Measurements from ENCODE around the gene HOXD10. TPM values are rescaled to one million over a fixed set of nuclear protein-coding genes. Genes with fewer than 3 reads are reported as not detected.
A peak's percentile ranks its signal among the peaks of the same experiment; 100 is the strongest.

The HOXD10 gene
- total RNA-seq, 1 experiment from 2014 or later, result not detected

DNA sequence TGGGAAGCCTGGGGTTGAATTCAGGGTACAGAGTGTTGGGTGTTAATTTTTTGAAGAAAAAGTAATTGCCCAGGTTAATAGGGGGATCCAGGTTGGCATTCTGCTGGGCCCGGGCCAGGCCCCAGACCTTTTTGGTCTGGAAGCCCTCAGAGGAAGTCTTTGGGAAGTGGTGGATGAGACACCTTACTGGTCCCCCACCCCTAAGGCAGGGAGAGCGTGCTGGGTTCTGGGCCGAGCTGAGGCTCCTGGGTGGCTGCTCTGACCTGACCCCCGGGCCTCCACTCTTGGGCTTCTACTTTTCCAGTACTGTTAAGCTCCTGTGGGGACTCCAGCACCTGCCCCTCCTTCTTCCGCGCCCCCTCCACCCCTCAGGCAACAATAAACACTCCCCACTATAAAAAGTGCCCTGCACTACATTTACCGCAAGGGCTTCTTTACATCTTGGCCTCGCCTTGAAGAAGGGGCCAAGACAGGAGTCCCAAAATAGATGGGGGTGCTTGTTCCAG, 39.8 kb downstream of the HOXD10 start:
- ChIA-PET POLR2A (interaction anchor here (0.5 kb wide), 1 partner anchor 1052 kb away, joined by 3 read pairs; no protein-coding TSS in a partner anchor), CTCF (interaction anchor here (1.5 kb wide), 1 partner anchor 299 kb away, joined by 5 read pairs; no protein-coding TSS in a partner anchor)
- TF ChIP-seq POLR2AphosphoS5 (IDR thresholded peaks at IDR 0.05; ENCODE audit: low read depth, low read length) (no peak), TCF7L2 (IDR thresholded peaks at IDR 0.05; ENCODE audit: low read depth, low read length) (no peak), SIN3A (IDR thresholded peaks at IDR 0.05; ENCODE audit: borderline replicate concordance, insufficient read depth, low read depth, low read length) (no peak)
- TF ChIP-seq, protein P1, sequence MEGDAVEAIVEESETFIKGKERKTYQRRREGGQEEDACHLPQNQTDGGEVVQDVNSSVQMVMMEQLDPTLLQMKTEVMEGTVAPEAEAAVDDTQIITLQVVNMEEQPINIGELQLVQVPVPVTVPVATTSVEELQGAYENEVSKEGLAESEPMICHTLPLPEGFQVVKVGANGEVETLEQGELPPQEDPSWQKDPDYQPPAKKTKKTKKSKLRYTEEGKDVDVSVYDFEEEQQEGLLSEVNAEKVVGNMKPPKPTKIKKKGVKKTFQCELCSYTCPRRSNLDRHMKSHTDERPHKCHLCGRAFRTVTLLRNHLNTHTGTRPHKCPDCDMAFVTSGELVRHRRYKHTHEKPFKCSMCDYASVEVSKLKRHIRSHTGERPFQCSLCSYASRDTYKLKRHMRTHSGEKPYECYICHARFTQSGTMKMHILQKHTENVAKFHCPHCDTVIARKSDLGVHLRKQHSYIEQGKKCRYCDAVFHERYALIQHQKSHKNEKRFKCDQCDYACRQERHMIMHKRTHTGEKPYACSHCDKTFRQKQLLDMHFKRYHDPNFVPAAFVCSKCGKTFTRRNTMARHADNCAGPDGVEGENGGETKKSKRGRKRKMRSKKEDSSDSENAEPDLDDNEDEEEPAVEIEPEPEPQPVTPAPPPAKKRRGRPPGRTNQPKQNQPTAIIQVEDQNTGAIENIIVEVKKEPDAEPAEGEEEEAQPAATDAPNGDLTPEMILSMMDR (IDR thresholded peaks at IDR 0.05), result no peak
- TF ChIP-seq, protein P2, sequence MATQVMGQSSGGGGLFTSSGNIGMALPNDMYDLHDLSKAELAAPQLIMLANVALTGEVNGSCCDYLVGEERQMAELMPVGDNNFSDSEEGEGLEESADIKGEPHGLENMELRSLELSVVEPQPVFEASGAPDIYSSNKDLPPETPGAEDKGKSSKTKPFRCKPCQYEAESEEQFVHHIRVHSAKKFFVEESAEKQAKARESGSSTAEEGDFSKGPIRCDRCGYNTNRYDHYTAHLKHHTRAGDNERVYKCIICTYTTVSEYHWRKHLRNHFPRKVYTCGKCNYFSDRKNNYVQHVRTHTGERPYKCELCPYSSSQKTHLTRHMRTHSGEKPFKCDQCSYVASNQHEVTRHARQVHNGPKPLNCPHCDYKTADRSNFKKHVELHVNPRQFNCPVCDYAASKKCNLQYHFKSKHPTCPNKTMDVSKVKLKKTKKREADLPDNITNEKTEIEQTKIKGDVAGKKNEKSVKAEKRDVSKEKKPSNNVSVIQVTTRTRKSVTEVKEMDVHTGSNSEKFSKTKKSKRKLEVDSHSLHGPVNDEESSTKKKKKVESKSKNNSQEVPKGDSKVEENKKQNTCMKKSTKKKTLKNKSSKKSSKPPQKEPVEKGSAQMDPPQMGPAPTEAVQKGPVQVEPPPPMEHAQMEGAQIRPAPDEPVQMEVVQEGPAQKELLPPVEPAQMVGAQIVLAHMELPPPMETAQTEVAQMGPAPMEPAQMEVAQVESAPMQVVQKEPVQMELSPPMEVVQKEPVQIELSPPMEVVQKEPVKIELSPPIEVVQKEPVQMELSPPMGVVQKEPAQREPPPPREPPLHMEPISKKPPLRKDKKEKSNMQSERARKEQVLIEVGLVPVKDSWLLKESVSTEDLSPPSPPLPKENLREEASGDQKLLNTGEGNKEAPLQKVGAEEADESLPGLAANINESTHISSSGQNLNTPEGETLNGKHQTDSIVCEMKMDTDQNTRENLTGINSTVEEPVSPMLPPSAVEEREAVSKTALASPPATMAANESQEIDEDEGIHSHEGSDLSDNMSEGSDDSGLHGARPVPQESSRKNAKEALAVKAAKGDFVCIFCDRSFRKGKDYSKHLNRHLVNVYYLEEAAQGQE (IDR thresholded peaks at IDR 0.05; ENCODE audit: insufficient read depth in 1 of 2, low read depth in 2 of 2, low read length in 1 of 2), result no peak
- no peak overlapping the region for H3K4me3 ChIP-seq (ENCODE audit: low read depth in 2 of 2, low read length in 2 of 2)
- H3K27ac ChIP-seq (ENCODE audit: low read length), result no peak overlapping the region
- peaks cover 2% of the 10 kb centered on the region; the same call in 1 of the 2 replicates for H3K27me3 ChIP-seq (ENCODE audit: control insufficient read depth, insufficient read depth, low read length)
- in situ Hi-C loops (cut with HindIII; ENCODE audit: low pct_unique_long_range_greater_than_20kb, low sequenced_read_pairs) (no loop called here), intact Hi-C loops (cut with micrococcal nuclease; ENCODE audit: unreplicated experiment) (no loop called here)
- DNase-seq (ENCODE audit: low read depth, low spot score) (no peak), ATAC-seq (no peak)
- H3K9me3 ChIP-seq (ENCODE audit: control insufficient read depth, insufficient read depth, low read depth, low read length), result no peaks in the 10 kb centered on the region
- H3K36me3 ChIP-seq (ENCODE audit: control insufficient read depth, insufficient read depth, low read length), result no peaks in the 10 kb centered on the region
- BruUV-seq (replicated peaks), result no TSS peak
- peaks cover 3% of the 10 kb centered on the region; the same call in 1 of the 2 replicates for H3K4me1 ChIP-seq (ENCODE audit: control insufficient read depth, insufficient read depth, low read length)

- POLR2A ChIA-PET, result no interaction called here
- Histone ChIP-seq H3K36me3 (ENCODE audit: control insufficient read depth, insufficient read depth, low read length) (no peaks in the 10 kb centered on the region), H3K4me3 (ENCODE audit: low read depth in 2 of 2, low read length in 2 of 2) (peak within 1 kb of the TSS; percentile 51 to 63)
Measured at GRCh38 chr2:176156807-176157498, 40.4 kb downstream of the HOXD10 start, which contains the start of gene HOXD3. Gene HOXD3 (plus strand): TSS chr2:176157307. CDS start chr2:176169115, 11,808 bp downstream.

More at GRCh38 chr2:176156807-176157498, 40.4 kb downstream of the HOXD10 start, which contains the start of gene HOXD3:
- intact Hi-C loops (cut with micrococcal nuclease; ENCODE audit: unreplicated experiment), result no loop called here
- in situ Hi-C loops (cut with HindIII; ENCODE audit: low pct_unique_long_range_greater_than_20kb, low sequenced_read_pairs), result no loop called here
- H3K9me3 ChIP-seq (ENCODE audit: control insufficient read depth, insufficient read depth, low read depth, low read length), result no peaks in the 10 kb centered on the region
- ATAC-seq (no peak), DNase-seq (ENCODE audit: low read depth, low spot score) (no peak)
- BruUV-seq (replicated peaks), result no TSS peak
- H3K27me3 ChIP-seq (ENCODE audit: control insufficient read depth, insufficient read depth, low read length), result peaks cover 2% of the 10 kb centered on the region; the same call in 1 of the 2 replicates
- peaks cover 3% of the 10 kb centered on the region; the same call in 1 of the 2 replicates for H3K4me1 ChIP-seq (ENCODE audit: control insufficient read depth, insufficient read depth, low read length)
- TF ChIP-seq SIN3A (IDR thresholded peaks at IDR 0.05; ENCODE audit: borderline replicate concordance, insufficient read depth, low read depth, low read length) (no peak), TCF7L2 (IDR thresholded peaks at IDR 0.05; ENCODE audit: low read depth, low read length) (no peak), POLR2AphosphoS5 (IDR thresholded peaks at IDR 0.05; ENCODE audit: low read depth, low read length) (no peak)
- TF ChIP-seq, protein P2 (IDR thresholded peaks at IDR 0.05; ENCODE audit: insufficient read depth in 1 of 2, low read depth in 2 of 2, low read length in 1 of 2), result no peak
- CTCF ChIA-PET, result no interaction called here
- H3K27ac ChIP-seq (ENCODE audit: low read length), result no peak within 1 kb of the TSS

Data from Panc1 (cell line).